Stimulated activated CD8-positive, alpha-beta memory T cell treated with anti-CD3 and anti-CD28 coated beads, Interleukin-7, amount 100 ng/mL, for 24 hours (primary cell): Measurements from ENCODE around the gene SMAD7.

Experiments used
- DNase-seq: peaks from one replicate; pipeline ENCODE4 v3.0.0-alpha.2; 2020; ENCODE audit warnings: low read depth

SMAD7 gene

DNA sequence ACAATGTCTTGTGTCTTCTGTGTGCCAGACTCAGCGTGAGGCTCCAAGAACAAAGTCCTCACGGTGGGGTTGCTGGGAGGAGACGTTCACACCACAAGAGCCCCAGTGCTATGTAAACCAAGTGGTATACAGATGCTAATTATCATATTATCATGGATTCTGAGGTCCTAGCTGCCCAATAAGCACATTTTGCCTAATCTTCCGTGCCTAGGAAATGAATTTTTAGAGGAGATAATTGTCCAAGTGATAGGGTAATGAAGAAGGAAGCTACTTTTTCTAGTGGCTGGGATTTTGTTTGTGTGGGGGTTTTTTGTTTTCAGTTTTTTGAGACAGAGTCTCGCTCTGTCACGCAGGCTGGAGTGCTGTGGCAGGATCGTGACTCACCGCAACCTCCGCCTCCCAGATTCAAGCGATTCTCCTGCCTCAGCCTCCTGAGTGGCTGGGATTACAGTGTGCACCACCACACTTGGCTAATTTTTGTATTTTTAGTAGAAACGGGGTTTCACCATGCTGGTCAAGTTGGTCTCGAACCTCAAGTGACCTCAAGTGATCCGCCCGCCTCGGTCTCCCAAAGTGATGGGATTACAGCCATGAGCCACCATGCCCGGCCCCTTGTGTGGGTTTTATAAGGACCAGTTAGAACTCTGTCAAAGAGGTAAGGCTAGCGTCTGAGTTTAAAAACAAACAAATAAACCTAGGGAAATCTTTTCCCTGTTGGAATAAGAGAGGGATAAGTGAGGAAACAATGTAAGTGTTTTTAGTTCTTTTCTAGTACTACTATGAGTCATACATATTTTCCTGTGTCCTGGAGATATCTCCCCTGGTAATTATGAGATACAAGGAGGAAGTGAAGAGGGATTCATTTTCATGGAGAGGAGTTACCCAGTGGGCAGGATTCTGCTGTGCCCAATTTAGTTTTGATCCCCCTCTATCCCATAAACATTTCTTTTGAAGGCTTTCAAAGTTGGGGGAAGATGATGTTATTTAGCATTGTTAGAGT, 9.5 kb upstream of the SMAD7 start:
- DNase-seq: no peak

DNA sequence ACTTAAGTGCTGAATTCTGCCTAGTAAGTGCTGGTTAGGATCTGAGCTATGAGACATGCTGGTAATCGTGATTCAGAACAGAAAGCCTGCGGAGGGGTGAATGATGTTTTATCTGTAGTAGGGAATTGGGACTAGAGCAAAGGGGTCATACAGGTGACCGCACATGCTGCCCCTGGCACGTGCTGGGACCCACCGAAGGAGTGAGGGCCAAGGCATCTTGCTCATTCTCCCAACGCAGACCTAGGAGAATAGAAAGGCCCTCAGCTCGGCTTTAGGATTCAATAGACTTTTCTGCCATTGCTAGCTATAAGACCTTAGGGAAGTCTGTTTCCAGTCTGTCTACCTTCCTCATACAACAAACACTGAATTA, 8.8 kb upstream of the SMAD7 start:
- DNase-seq: no peak

DNA sequence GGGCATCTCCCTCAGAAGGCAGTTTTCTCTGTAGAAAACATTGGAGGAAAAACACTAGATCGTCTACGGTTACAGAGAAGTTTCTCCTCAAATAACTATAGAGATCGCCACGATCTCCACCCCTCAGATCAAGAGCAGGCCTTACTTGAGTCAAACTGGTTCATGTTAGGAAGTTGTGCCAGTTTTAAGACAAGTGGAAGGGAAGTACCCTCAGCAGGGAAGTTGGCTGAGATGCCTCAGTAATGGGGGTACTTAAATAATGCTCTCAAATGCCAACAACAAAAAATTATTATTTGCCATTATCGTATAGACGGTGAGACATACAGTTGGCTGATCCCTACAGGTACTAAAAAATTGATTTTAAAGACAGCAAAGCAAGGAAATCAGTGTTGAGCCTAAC, 8.2 kb upstream of the SMAD7 start:
- DNase-seq: no peak

DNA sequence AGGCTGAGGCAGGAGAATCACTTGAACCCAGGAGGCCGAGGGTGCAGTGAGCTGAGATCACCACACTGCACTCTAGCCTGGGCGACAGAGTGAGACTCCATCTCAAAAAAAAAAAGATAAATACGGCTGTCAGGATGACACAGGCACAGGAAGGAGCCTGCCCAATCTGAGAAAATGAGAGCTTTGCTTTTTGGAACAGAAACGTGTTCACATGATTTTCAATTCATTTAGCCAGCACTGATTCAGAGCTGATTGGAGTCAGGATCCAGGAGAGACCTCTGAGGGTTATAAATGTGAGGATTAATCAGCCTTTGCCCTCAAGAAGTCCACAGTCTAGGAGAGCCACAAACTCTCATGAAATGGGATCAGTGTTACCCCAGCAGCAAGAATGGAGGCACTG, 6.9 kb upstream of the SMAD7 start:
- DNase-seq: no peak

DNA sequence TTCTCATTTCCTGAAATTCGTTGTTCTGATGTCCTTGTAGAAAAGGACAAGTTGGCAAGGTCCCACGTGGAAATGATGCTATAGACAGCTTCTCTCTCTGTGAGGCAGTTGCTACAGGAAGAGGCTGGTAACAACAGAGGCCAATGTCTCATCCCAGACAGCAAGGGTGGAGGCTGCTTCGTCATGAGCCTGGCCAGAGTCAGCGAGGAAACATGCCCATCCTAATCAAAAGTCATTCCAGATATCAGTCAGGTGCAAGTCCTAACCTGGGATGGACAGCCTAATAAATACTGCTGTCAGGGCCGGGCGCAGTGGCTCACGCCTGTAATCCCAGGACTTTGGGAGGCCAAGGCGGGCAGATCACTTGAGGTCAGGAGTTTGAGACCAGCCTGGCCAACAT, 6.4 kb upstream of the SMAD7 start:
- no peak for DNase-seq

DNA sequence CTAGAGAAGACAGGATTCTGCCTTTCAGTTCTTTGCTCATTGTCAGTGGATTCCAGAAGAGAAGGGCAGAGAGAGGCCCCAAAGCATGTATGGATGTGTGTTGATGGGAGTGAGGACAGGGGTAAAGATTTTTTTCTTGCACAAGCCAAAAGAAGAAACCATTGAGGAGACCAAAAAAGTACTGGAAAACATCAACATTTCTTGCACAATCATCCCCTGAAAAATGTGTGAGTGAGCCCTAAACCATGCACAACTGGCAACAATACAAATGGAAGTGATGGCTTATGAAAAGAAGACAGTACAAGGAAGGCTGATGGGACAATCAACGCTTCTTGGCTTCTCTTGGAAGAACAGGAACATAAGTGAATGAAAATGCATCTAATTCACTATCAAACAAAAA, 5.6 kb upstream of the SMAD7 start:
- no peak for DNase-seq

DNA sequence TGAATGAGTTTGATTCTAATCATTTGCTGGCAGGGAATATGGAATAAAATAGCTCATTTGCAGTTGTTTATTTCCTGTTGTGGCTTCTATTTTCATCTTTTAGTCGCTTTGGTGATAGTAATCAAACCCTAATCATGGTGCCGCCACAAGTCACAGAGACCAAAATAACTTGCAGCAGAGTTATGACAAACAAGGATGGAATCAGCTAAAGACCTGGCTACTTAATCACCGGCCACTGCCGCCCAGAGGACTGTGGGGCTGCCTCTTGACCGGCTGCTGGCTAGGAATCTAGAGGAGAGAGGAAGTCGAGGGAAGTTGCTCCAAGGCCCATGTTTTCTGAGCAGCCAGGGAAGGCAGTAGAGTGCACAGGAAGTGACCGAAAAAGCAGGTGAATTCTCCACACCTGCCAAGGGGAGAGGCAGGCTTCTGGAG, 5.1 kb upstream of the SMAD7 start:
- DNase-seq: no peak

DNA sequence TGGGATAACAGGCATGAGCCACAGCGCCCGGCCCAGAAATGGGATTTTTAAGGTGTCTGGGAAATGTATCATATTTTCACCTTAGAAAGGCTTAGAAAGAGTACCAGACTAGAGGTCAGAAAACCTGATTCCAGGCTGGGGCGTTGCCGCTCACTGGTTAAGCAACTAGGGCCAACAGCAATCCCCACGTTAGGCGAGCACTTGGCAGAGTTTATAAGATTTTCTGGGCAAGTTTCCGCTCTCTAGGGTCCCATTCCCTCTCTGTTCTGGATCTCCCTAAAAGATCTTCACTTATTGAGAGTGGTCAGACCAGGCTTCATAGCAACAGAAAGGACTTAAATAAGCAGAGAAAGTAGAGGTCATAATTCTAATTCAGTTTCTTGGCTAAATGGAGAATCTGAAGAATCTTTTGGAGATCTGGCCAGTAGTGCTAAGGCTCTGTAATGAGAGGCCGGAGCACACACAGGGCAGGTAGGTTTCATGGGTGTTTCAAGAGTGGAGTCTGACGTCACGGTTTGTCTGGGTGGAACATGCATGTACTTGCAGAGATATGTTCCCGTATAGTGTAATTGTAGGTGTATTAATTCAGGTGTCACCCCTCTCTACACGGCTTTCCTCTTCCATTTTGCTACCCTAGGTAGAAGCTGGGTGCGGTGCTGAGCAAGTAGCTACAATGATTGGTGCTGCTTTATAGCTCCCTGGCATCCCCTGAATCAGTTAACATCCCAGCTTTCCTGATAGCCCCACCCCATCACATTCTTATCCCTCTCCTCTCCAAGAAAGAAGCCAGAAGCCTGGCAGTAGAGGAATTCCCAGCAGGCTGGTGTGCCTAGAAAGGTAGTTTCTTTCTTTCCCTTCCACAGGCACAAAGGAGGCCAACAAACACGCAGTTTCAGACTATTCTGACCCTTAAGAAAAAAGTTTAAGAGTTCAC, 4.4 kb upstream of the SMAD7 start:
- DNase-seq: no peak

DNA sequence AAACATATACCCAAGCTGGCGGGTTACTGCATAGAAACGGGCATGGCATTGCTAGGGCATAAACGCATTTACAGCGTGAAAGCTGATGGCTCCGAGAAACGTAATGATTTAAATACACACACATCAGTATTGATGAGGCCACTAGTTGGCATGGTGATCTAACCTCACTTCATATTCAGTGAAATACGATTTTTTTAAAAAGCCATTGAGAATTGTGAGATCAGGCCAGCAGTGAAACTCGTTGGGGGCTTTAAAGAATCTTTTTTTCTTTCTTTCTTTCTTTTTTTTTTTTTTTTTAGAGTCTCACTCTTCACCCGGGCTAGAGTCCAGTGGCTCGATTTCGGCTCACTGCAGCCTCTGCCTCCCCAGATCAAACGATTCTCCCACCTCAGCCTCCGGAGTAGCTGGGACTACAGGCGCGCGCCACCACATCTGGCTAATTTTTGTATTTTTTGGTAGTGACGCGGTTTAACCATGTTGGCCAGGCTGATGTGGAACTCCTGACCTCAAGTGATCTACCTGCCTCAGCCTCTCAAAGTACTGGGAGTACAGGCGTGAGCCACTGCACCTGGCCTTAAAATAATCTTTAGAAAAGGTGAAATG, 2.4 kb upstream of the SMAD7 start:
- no peak for DNase-seq

DNA sequence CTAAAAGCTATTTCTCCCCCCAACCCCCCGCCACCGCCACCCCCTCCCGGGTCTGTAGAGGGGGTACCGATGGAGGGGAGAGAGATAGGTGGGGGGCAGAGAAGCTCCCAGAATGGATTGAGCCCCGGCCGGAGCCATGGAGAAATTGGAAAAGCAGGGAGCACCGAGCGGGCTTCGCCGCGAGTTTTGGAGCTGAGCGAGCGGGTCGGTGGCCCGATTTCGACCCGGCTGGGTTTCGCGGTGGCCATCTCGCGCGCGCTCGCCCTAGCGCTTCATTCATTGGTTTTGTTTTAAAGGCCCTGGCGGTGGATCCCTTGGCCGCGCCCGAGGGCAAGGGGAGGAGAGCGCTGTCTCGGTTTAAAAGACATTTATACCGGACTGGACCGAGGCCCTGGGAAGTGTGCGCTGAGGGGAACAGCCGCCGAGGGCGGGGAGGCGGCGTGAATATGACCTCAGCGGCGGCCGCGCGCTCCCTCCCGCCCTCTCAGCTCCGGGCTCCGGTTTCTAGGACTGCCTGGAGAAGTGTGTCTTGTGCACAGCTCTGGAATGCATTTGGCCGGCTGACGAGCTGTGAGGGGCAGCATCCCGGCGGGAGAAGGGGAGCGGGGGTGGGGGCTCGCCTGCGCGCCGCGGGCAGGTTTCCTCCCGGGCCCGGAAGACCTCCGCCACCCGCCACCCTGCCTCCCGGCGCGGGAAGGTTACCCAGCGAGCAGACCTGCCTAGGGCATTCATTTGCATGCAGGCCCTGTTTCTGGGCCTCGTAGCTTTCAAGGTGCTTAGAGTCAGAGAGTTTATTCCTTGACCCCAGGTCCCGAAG, 1.7 kb upstream of the SMAD7 start:
- DNase-seq: no peak

DNA sequence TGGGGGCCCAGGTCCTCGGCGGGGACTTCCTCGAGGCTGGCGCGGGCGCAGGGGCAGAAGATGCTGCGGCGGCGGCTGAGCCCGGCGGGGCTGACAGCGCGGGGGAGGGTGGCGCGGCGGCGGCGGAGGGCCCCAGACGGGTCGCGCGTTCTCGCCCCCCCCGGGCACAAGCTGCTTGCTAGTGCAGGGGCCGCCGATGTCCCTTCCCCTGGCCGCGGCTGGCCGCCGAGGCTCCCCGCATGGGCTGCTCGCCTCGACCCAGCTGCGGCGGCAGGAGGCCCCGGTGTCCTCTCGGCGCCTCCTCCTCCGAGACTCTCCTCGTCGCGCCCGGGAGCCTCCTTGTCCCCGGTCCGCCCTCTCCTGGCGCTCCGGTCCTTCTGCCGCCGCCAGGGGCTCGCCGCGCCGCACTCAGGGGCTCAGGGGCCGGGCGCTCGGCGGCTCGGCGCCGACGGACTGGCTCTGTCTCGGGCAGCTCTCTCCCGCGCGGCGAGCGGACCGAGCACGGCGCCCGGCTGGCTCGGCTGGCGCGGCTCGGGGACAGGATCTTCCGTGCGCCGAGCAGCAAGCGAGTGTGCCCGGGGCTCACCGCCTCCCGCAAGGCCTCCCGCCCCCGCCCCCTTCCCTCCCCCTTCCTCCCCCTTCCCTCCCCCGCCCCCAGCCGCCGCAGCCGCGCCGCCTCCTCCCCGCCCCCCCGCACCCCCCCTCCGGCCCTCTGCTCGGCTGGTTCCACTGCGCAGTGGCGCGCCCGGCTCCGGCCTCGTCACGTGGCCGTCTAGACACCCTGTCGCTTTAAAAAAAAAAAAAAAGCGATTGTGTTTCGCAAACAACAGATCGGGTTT, 902 bp upstream of the SMAD7 start:
- peak; percentile 42 for DNase-seq

DNA sequence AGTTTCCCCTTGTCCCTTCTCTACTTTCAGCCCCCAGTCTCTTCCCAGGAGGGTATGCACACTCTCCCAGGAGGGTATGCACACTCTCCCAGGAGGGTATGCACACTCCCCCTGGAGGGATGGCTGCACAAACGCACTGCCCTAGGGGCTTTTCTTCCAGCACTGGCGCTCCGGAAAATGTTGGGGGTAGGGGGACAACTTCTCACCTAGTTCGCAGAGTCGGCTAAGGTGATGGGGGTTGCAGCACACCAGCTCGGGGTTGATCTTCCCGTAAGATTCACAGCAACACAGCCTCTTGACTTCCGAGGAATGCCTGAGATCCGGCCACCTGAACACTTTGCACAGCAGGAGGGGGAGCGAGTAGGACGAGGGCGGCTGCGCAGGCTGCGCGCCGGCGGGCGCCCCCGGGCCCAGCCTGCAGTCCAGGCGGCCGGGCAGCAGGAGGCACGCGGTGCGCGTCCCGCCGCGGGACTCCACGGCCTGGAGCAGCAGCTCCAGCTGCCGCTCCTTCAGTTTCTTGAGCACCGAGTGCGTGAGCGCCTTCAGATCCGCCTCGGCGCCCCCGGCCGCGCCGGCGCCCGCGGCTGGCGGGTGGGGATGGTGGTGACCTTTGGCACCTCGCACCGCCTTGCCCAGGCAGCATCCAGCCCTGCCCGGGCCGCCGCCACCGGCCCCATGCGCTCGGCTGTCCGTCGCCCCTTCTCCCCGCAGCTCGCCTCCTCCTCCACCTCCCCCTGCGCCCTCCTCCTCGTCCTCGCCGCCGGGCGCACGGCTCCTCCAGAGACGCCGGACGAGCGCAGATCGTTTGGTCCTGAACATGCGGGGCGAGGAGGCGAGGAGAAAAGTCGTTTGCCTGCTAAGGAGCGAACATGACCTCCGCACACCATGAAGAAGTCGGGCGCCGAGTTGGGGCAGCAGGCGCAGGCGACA, 894 bp downstream of the SMAD7 start:
- DNase-seq: no peak

DNA sequence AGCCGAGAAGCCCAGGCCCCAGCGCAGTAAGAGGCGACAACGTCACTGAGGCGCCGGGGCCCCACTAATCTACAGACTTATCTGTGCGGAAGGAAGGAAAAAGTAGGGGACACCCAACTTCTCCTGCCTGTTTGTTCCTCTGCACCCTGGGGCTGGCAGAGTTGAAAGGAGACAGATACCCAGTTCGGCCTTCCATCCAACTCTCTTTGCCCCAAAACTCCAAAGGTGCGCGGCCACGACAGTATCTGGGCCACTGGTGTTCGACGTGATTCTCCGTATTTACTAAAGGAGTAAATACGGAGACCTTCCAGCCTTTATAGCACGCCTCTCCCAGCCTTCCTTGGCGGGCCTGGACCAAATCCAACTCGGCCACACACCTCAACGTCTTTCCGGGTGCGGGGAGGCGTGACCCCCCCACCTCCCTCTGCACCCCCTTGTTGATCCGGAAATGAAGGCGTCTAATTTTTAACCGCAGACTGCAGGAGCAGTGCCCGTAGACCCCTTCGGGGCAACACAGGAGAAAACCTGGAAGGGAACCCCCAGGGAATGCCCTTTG, 1.6 kb downstream of the SMAD7 start:
- no peak for DNase-seq

DNA sequence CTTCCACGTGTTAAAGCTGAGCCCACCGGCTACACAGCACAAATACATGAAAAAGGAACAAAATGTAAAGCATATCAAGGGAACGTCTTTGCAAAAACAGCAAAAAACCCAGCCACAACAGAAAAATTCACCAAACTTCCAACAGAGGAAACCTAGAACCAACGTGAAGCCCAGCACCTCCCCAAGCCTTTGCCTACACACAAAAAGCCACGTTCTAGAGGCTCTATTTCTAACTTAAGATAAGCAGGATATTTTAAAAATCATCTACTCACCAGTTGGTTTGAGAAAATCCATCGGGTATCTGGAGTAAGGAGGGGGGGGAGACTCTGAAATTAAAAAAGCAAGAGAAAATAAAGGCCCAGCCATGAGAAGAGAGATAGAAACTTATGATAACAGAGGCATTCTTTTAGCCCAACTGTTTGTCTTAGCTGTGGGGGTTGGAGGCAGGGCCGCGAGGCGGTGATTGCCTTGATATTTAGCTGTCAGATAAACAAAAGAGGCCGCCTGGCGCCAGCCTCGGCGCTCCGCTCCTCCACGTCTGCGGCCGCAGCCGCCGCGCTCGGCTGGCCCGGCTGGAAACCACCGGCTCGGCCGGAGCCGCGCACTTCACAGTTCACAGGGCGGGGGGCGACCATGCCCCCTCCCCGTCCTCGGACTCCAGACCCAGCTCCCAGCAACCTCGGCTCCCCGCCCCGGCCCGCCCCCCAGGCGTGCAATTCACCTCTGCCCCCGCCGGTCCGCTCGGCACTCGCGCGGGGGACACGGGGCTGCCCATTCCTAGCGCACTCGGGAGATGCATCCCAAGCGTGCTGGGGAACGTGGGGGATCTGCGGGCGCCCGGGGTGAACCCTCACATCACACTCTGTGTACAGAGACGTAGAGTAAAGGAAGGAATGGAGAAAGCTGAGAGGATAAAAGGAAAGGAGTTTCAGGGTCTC, 2.4 kb downstream of the SMAD7 start:
- DNase-seq: no peak

DNA sequence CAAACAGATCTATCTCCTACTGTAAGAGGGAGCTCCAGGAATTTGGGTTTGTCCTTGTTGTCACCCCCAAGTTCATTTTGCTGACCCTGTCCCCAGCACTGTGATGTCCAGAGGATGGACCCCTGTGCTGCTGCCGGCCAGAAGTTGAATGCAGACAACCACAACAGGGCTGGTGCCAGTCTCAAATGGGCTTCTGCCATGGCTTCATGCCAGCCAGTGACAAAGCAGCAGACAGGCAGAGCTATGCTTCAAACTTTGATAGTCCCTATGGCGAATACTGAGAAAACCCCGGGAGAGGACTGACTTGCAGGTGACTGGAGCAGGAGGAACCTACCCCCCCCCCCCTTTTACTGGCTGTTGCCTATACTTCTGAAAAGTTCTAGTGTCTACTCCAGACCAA, 3.2 kb downstream of the SMAD7 start:
- DNase-seq: no peak

DNA sequence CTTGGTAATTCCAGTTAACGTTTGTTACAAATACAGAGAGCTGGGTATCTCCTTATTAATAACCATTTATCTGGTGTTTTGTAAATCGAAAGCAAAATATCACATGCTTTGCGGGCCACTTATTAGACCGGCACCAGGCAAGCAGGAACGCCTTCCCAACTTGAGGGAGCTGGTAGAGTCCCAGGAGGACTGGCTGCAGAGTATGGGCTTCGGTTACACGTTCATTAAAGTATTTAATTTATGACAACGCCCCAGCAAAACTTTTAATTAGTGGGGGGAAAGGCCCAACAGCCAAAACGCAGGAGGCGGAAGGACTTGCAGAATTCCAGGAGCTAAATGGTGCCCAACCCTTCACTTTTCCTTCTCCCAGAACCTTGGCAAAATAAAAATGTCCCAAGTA, 3.7 kb downstream of the SMAD7 start:
- no peak for DNase-seq

DNA sequence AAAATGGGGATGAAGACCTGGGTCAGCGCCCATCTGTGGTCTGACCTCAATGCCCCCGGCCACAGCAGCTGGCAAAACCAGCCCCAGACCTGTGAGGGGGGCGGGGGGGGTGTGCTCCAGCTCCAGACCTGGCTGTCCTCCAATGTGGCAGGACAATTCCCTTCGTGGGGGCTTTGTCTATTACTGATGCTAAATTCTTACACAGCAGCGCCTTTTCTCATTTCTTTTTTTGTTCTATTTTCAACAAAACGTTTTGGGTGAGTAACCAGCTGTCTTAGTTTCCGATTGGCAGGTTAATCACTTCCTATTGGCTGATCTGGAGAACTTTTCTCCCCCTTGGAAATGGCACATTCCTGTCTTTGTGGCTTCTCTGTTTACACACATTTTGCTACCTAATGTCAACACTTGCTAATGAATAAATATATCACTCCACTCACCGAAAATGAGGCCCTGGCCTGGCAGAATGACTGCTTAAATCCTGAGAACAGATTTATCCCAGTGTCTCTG, 4.4 kb downstream of the SMAD7 start:
- no peak for DNase-seq

DNA sequence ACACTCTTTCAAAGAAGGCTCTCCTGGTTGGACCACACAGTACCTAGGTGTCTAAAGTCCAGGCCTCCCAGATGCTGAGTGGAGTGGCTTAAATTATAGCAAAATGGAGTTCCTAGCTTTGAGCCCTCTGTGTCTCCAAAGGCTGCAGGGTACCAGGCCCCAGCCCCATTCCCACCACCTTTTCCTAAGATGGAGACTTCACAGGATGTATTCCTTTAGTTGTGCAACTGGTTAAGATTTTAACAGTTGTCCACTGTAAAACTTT, 4.9 kb downstream of the SMAD7 start:
- DNase-seq: no peak
